Astrocyte (in vitro differentiated cells and primary cell): ENCODE results near the gene DEFB118. TPM values are rescaled to one million over a fixed set of nuclear protein-coding genes. Genes with fewer than 3 reads are reported as not detected.

ENCODE experiments used
- DNase-seq: peaks from one replicate; pipeline ENCODE4 v3.0.0-alpha.2; 2010; ENCODE audit warnings: low read depth
- FAIRE-seq: peaks from 2 replicates; lab custom pipeline; 2011; peaks lifted over from hg19 to GRCh38; lab: Jason Lieb, UNC
- H2AFZ ChIP-seq: 2 replicates; pipeline ENCODE4 v1.6.0; 2012; ENCODE audit warnings: low read depth, low read length, inconsistent platforms
- H3K27ac ChIP-seq: 2 replicates; pipeline ENCODE4 v1.5.1; 2011; ENCODE audit warnings: low read depth, low read length, inconsistent platforms
- H3K27me3 ChIP-seq: 2 replicates; pipeline ENCODE4 v1.6.0; 2011; ENCODE audit warnings: low read length, inconsistent platforms; ENCODE audit not compliant: insufficient read depth
- H3K36me3 ChIP-seq: 2 replicates; pipeline ENCODE4 v1.5.1; 2011; ENCODE audit warnings: low read length, inconsistent platforms; ENCODE audit not compliant: insufficient read depth
- H3K4me1 ChIP-seq: 2 replicates; pipeline ENCODE4 v1.5.1; 2011; ENCODE audit warnings: low read length, inconsistent platforms; ENCODE audit not compliant: insufficient read depth
- H3K4me2 ChIP-seq: 2 replicates; pipeline ENCODE4 v1.6.0; 2012; ENCODE audit warnings: low read length, inconsistent platforms
- H3K4me3 ChIP-seq: 2 replicates; pipeline ENCODE4 v1.5.1; 2011; ENCODE audit warnings: low read depth, mild to moderate bottlenecking, low read length, inconsistent platforms; ENCODE audit not compliant: insufficient read depth
- H3K79me2 ChIP-seq: 2 replicates; pipeline ENCODE4 v1.6.0; 2012; ENCODE audit warnings: mild to moderate bottlenecking, low read length, inconsistent platforms; ENCODE audit not compliant: insufficient read depth
- H3K9ac ChIP-seq: 2 replicates; pipeline ENCODE4 v1.6.0; 2012; ENCODE audit warnings: mild to moderate bottlenecking, low read length, inconsistent platforms
- H3K9me3 ChIP-seq: 2 replicates; pipeline ENCODE4 v1.5.1; 2012; ENCODE audit warnings: low read depth, mild to moderate bottlenecking, low read length, inconsistent platforms; ENCODE audit not compliant: insufficient read depth
- H4K20me1 ChIP-seq: 2 replicates; pipeline ENCODE4 v1.6.0; 2012; ENCODE audit warnings: low read length, inconsistent platforms; ENCODE audit not compliant: insufficient read depth
- H3K27ac Mint-ChIP-seq: one replicate; pipeline ENCODE4 v1.8.0; 2021; ENCODE audit warnings: mild to moderate bottlenecking, mixed read lengths; ENCODE audit not compliant: unreplicated experiment
- H3K27me3 Mint-ChIP-seq: one replicate; pipeline ENCODE4 v1.8.0; 2021; ENCODE audit warnings: low read depth, mixed read lengths; ENCODE audit not compliant: unreplicated experiment
- H3K36me3 Mint-ChIP-seq: one replicate; pipeline ENCODE4 v1.8.0; 2021; ENCODE audit warnings: low read depth, mixed read lengths; ENCODE audit not compliant: unreplicated experiment
- H3K4me1 Mint-ChIP-seq: one replicate; pipeline ENCODE4 v1.8.0; 2021; ENCODE audit warnings: low read depth, mixed read lengths; ENCODE audit not compliant: unreplicated experiment
- H3K4me3 Mint-ChIP-seq: one replicate; pipeline ENCODE4 v1.8.0; 2021; ENCODE audit warnings: mild to moderate bottlenecking, moderate library complexity, mixed read lengths; ENCODE audit not compliant: unreplicated experiment
- H3K9me3 Mint-ChIP-seq: one replicate; pipeline ENCODE4 v1.8.0; 2021; ENCODE audit warnings: mild to moderate bottlenecking, mixed read lengths; ENCODE audit not compliant: unreplicated experiment
- CTCF ChIP-seq: IDR thresholded peaks from 2 replicates; pipeline ENCODE4 v1.5.1; 2011; ENCODE audit warnings: low read depth, mild to moderate bottlenecking, inconsistent platforms, low read length, moderate library complexity; ENCODE audit not compliant: insufficient read depth
- EZH2 ChIP-seq: IDR thresholded peaks from 2 replicates; pipeline ENCODE4 v1.6.1; 2012; ENCODE audit warnings: mild to moderate bottlenecking, low read length, inconsistent platforms; ENCODE audit not compliant: insufficient read depth
- total RNA-seq: library from RNA; stranded (reverse); gene quantifications from 2 replicates; pipeline ENCODE4 v1.2.1, GENCODE V29; 2021

DEFB118 gene
- total RNA-seq, 1 donor from 2014 or later: not detected

GRCh38 chr20:31374346-31374745 lies 5.9 kb downstream of the DEFB118 start:
- Mint-ChIP-seq H3K9me3 (peaks cover 6% of the 10 kb centered on the region), H3K27ac (no peak overlapping the region), H3K36me3 (no peaks in the 10 kb centered on the region), H3K4me1 (no peaks in the 10 kb centered on the region), H3K27me3 (no peaks in the 10 kb centered on the region), H3K4me3 (no peak overlapping the region)
- FAIRE-seq (no peak), DNase-seq (no peak)
- Histone ChIP-seq H3K36me3 (no peaks in the 10 kb centered on the region), H3K79me2 (no peaks in the 10 kb centered on the region), H3K27me3 (no peaks in the 10 kb centered on the region), H3K9ac (no peak overlapping the region), H4K20me1 (no peaks in the 10 kb centered on the region), H2AFZ (no peak overlapping the region), H3K9me3 (no peaks in the 10 kb centered on the region), H3K4me2 (no peak overlapping the region), H3K4me3 (no peak overlapping the region), H3K4me1 (no peaks in the 10 kb centered on the region), H3K27ac (no peak overlapping the region)
- TF ChIP-seq EZH2: no peak

GRCh38 chr20:31390490-31390889 lies 22.1 kb downstream of the DEFB118 start, which contains the start of gene DEFB119:
DEFB119 (minus strand) TSS chr20:31390590; CDS start chr20:31390483, 107 bp downstream.
- H3K79me2 ChIP-seq: no peaks in the 10 kb centered on the region
- H3K27me3 ChIP-seq: no peaks in the 10 kb centered on the region
- no peak within 1 kb of the TSS for H3K9ac ChIP-seq
- H3K36me3 ChIP-seq: no peaks in the 10 kb centered on the region
- H3K9me3 Mint-ChIP-seq: peaks cover 4% of the 10 kb centered on the region
- FAIRE-seq (no peak), DNase-seq (no peak)
- no peaks in the 10 kb centered on the region for H3K27me3 Mint-ChIP-seq
- TF ChIP-seq CTCF: no peak
- no peak for TF ChIP-seq EZH2
- H3K9me3 ChIP-seq: no peaks in the 10 kb centered on the region
- no peak within 1 kb of the TSS for H3K4me2 ChIP-seq
- H3K4me1 ChIP-seq: no peaks in the 10 kb centered on the region
- H3K36me3 Mint-ChIP-seq: no peaks in the 10 kb centered on the region
- no peaks in the 10 kb centered on the region for H4K20me1 ChIP-seq
- no peak within 1 kb of the TSS for H3K27ac Mint-ChIP-seq
- H3K4me3 Mint-ChIP-seq: no peak within 1 kb of the TSS
- H3K27ac ChIP-seq: no peak within 1 kb of the TSS
- H2AFZ ChIP-seq: no peak within 1 kb of the TSS
- H3K4me3 ChIP-seq: no peak within 1 kb of the TSS
- no peaks in the 10 kb centered on the region for H3K4me1 Mint-ChIP-seq

- TF ChIP-seq EZH2 (no peak), CTCF (no peak)
- H3K27me3 Mint-ChIP-seq: no peaks in the 10 kb centered on the region
- H3K27ac Mint-ChIP-seq: no peak overlapping the region
- no peaks in the 10 kb centered on the region for H3K79me2 ChIP-seq
- no peaks in the 10 kb centered on the region for H3K4me1 ChIP-seq
- H3K36me3 ChIP-seq: no peaks in the 10 kb centered on the region
- no peaks in the 10 kb centered on the region for H4K20me1 ChIP-seq
- H3K9me3 Mint-ChIP-seq: peaks cover 7% of the 10 kb centered on the region
- no peaks in the 10 kb centered on the region for H3K36me3 Mint-ChIP-seq
- H3K27ac ChIP-seq: no peak overlapping the region
- H3K4me3 ChIP-seq: no peak overlapping the region
- H3K9me3 ChIP-seq: no peaks in the 10 kb centered on the region
- no peak overlapping the region for H3K9ac ChIP-seq
- H3K4me3 Mint-ChIP-seq: no peak overlapping the region
- DNase-seq (no peak), FAIRE-seq (no peak)
- H3K4me1 Mint-ChIP-seq: no peaks in the 10 kb centered on the region
- H3K4me2 ChIP-seq: no peak overlapping the region
- no peaks in the 10 kb centered on the region for H3K27me3 ChIP-seq
- no peak overlapping the region for H2AFZ ChIP-seq
Measured at GRCh38 chr20:31392836-31393235, 24.4 kb downstream of the DEFB118 start.
